ENCODE measurements around the gene RANGAP1.

DNA sequence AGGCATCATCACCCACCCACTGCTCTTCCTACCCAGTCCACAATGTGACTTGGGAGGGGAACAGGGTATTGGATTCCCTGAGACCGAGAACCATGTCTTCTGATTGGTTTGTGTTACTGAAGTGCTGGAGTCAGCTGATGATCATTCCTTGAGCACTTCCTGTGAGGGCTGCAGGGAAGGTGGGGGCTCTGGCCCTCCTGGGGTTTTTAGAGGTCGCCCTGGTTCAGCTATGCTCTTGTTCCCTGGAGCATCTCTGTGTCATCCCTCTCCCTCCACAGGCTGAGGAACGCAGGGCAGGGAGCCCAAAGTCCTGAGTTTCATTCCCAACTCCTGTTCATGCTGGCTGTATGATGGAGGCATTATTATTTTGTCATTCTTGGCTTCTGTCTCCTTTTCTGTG is 22.1 kb upstream of the RANGAP1 start:
- TF ChIP-seq, protein P1, sequence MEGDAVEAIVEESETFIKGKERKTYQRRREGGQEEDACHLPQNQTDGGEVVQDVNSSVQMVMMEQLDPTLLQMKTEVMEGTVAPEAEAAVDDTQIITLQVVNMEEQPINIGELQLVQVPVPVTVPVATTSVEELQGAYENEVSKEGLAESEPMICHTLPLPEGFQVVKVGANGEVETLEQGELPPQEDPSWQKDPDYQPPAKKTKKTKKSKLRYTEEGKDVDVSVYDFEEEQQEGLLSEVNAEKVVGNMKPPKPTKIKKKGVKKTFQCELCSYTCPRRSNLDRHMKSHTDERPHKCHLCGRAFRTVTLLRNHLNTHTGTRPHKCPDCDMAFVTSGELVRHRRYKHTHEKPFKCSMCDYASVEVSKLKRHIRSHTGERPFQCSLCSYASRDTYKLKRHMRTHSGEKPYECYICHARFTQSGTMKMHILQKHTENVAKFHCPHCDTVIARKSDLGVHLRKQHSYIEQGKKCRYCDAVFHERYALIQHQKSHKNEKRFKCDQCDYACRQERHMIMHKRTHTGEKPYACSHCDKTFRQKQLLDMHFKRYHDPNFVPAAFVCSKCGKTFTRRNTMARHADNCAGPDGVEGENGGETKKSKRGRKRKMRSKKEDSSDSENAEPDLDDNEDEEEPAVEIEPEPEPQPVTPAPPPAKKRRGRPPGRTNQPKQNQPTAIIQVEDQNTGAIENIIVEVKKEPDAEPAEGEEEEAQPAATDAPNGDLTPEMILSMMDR (IDR thresholded peaks at IDR 0.05): no peak
- TF ChIP-seq CEBPB (IDR thresholded peaks at IDR 0.05): no peak
- TF ChIP-seq RARB (CRISPR knock-in tag; IDR thresholded peaks at IDR 0.05): no peak
- TF ChIP-seq, protein P2, sequence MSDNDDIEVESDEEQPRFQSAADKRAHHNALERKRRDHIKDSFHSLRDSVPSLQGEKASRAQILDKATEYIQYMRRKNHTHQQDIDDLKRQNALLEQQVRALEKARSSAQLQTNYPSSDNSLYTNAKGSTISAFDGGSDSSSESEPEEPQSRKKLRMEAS (IDR thresholded peaks at IDR 0.05): no peak
- TF ChIP-seq, protein P3, sequence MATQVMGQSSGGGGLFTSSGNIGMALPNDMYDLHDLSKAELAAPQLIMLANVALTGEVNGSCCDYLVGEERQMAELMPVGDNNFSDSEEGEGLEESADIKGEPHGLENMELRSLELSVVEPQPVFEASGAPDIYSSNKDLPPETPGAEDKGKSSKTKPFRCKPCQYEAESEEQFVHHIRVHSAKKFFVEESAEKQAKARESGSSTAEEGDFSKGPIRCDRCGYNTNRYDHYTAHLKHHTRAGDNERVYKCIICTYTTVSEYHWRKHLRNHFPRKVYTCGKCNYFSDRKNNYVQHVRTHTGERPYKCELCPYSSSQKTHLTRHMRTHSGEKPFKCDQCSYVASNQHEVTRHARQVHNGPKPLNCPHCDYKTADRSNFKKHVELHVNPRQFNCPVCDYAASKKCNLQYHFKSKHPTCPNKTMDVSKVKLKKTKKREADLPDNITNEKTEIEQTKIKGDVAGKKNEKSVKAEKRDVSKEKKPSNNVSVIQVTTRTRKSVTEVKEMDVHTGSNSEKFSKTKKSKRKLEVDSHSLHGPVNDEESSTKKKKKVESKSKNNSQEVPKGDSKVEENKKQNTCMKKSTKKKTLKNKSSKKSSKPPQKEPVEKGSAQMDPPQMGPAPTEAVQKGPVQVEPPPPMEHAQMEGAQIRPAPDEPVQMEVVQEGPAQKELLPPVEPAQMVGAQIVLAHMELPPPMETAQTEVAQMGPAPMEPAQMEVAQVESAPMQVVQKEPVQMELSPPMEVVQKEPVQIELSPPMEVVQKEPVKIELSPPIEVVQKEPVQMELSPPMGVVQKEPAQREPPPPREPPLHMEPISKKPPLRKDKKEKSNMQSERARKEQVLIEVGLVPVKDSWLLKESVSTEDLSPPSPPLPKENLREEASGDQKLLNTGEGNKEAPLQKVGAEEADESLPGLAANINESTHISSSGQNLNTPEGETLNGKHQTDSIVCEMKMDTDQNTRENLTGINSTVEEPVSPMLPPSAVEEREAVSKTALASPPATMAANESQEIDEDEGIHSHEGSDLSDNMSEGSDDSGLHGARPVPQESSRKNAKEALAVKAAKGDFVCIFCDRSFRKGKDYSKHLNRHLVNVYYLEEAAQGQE (IDR thresholded peaks at IDR 0.05): no peak
- no peak for TF ChIP-seq ZFP36 (IDR thresholded peaks at IDR 0.05; ENCODE audit: borderline replicate concordance, partially characterized antibody)
- TF ChIP-seq, protein P4, sequence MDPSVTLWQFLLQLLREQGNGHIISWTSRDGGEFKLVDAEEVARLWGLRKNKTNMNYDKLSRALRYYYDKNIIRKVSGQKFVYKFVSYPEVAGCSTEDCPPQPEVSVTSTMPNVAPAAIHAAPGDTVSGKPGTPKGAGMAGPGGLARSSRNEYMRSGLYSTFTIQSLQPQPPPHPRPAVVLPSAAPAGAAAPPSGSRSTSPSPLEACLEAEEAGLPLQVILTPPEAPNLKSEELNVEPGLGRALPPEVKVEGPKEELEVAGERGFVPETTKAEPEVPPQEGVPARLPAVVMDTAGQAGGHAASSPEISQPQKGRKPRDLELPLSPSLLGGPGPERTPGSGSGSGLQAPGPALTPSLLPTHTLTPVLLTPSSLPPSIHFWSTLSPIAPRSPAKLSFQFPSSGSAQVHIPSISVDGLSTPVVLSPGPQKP (IDR thresholded peaks at IDR 0.05; ENCODE audit: low read depth, low read length): no peak
- TF ChIP-seq JUN (IDR thresholded peaks at IDR 0.05): no peak
